LNCAP (cell line): ENCODE results near the gene FOXL1.

ENCODE experiments used
- CTCF ChIP-seq: fragments of 450-650 bp; IDR thresholded peaks from 2 replicates; pipeline ENCODE4 v1.5.1; 2017; ENCODE audit warnings: mild to moderate bottlenecking

The FOXL1 gene

GRCh38 chr16:86601356-86601755 is 23.0 kb downstream of the FOXL1 start:
- TF ChIP-seq CTCF = no peak

DNA sequence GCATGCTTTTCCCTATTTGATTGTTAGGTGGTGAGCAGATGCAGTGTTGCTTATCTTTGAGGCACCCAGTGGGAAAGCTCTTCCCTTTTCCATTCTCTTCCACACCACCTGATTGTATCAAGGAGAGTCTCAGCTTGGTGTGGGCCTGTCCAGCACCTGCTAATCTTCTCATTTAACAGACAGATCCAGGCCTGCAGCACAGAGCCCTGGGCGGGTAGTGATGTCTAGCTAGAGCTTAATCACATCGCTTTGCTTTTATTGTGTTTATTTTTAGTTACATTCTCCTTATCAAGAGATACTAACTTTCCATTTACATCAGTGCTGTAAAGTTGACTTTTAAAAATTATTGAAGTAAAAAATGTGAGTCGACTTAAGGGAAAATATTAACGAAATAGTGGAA is 24.2 kb downstream of the FOXL1 start:
- TF ChIP-seq CTCF = no peak

- no peak for TF ChIP-seq CTCF
These were observed 26.3 kb downstream of the FOXL1 start for GRCh38 chr16:86604436-86605193.

DNA sequence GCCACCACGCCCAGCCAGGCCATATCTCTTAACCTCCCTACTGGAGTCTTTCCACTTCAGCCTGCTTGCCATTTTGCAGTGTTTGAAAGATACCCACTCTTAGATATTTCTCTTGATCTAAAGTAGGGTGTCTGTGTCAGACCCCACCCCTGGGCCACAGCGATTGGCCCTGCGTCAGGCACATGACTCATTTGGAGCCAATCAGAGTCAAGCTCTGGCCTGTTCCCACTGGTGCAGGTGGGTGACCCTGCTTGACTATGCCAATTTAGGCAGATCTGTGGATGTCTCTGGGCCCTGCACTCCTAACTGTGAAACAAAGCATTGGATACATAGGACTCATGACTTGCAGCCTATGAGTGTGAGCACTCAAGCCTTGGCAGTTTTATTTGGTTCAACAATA is 27.6 kb downstream of the FOXL1 start:
- TF ChIP-seq CTCF = no peak

DNA sequence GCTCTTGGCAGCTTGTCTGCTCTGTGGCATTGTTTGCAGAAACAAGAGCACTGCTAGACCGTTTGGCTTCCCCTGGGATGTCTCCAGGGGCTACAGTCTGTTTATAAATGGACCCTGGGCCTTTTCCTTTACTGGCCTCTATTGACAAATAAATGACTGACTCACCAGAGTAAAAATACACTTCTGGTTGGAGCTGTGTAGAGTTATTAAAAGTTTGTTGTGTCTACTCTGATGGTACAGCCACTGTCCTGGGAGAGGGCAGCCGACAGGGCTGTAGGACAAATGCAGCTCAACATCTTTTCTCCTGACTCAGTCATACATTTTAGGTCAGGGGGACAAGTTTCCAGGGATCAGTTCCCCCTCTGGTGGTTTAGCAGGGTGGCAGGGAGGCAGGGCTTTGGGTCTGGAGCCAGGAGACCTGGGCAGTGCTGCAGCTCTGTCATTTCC is 30.0 kb downstream of the FOXL1 start:
- TF ChIP-seq CTCF = no peak

DNA sequence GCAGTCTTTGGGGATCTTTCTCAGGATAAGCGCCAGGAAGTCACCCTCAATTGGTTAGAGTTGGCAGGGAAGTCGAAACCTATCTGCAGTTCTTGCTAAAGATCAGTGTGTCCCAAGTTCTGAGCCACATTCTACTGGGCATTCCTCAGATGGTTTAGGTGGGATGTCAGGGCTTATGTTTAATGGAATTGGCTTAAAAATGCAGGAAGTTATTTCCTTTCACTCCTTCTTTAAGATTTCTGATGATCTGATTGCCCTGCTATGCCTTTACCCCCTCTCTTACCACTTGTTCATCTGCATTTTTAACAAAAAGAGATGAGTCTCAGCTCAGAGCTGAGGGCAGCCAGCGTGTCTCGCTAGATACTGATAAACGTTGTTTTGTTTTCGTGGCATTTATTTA is 30.8 kb downstream of the FOXL1 start:
- TF ChIP-seq CTCF = no peak

- TF ChIP-seq CTCF = no peak
These were observed 31.3 kb downstream of the FOXL1 start for GRCh38 chr16:86609661-86610060.
